Omental fat pad (tissue), 4 donors: Measurements from ENCODE around the gene TULP3. TPM values are rescaled to one million over a fixed set of nuclear protein-coding genes. Genes with fewer than 3 reads are reported as not detected.
A peak's percentile ranks its signal among the peaks of the same experiment; 100 is the strongest.

ENCODE experiments used
- ATAC-seq: fragments of 150-250 bp; one replicate; pipeline ENCODE4 v1.9.1; 2016; ENCODE audit warnings: mild to moderate bottlenecking, moderate library complexity; ENCODE audit not compliant: low FRiP score
- DNase-seq: peaks from one replicate; pipeline ENCODE4 v3.0.0-alpha.2; 2019; ENCODE audit warnings: low spot score
- total RNA-seq, 4 donors: library from RNA; depleted of rRNA; stranded (reverse); fragments of >200 nt; gene quantifications; one replicate each; pipeline ENCODE4 v1.1.0, GENCODE V29; 2016
- TF ChIP-seq, protein P1 (sequence below), 3 donors: fragments of 450-650 bp; IDR thresholded peaks; one replicate each; pipeline ENCODE4 v1.5.1; 2016 to 2017; ENCODE audit warnings: antibody characterized with exemption in 3 of 3, mild to moderate bottlenecking in 3 of 3, moderate library complexity in 2 of 3

The TULP3 gene
- total RNA-seq, 4 donors from 2014 or later, result 7.8 to 25.4 (median 21.1) TPM

- TF ChIP-seq, protein P1, sequence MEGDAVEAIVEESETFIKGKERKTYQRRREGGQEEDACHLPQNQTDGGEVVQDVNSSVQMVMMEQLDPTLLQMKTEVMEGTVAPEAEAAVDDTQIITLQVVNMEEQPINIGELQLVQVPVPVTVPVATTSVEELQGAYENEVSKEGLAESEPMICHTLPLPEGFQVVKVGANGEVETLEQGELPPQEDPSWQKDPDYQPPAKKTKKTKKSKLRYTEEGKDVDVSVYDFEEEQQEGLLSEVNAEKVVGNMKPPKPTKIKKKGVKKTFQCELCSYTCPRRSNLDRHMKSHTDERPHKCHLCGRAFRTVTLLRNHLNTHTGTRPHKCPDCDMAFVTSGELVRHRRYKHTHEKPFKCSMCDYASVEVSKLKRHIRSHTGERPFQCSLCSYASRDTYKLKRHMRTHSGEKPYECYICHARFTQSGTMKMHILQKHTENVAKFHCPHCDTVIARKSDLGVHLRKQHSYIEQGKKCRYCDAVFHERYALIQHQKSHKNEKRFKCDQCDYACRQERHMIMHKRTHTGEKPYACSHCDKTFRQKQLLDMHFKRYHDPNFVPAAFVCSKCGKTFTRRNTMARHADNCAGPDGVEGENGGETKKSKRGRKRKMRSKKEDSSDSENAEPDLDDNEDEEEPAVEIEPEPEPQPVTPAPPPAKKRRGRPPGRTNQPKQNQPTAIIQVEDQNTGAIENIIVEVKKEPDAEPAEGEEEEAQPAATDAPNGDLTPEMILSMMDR (IDR thresholded peaks at IDR 0.05), result no peak
- DNase-seq (no peak), ATAC-seq (no peak)
These were observed 72.6 kb downstream of the TULP3 start for GRCh38 chr12:2963154-2963759.

DNA sequence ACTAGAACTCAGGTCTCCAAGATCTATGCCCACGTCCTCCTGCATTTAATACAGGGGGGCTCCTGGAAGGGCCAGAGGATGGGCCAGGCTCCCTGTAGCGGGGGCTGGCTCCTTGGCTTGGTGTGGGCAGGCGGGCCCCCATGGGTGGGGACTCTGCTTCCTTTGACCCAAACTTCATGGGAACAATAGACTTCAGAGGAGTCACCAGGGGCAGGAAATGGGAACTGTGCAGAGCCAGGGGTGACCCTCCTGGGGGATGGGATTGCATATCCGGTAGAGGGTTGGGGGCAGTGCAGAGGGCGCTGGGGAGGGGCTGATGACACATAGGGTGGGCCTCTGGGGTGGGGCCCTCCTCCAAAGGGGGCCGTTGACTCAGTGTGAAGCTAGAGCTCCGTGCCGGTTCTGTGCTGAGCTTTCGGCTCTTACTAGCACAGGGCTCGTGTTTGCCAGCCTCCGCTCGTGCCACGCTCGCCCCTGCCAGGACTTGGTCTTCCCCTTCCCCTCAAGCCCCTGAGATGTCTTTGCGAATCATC lies 73.1 kb downstream of the TULP3 start:
- ATAC-seq (peak; percentile 10), DNase-seq (no peak)
- TF ChIP-seq, protein P1 (IDR thresholded peaks at IDR 0.05), result no peak

DNA sequence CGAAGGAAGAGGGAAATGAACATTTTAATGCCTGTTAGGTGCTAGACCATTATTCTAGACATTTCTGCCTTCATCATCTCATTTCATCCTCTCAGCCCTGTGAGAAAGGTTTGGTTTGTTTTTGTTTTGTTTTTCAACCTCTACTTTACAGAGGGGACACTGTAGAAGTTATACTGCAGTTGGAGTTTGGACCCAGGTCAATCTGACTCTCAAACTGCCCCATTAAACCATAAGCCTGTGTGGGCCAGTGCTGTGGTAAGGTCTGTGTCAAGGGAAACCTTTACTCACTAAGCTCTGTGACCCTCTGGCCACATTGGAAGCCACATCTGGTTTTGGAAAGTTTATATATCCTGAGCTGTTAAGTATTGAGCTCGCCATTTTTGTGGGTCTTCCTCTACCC lies 77.0 kb downstream of the TULP3 start:
- DNase-seq, result no peak
- no peak for ATAC-seq
- TF ChIP-seq, protein P1 (IDR thresholded peaks at IDR 0.05), result no peak

- TF ChIP-seq, protein P1 (IDR thresholded peaks at IDR 0.05), result no peak
- DNase-seq (no peak), ATAC-seq (peak; percentile 74)
These were observed 80.1 kb downstream of the TULP3 start for GRCh38 chr12:2970744-2971143.

- DNase-seq, result no peak
- TF ChIP-seq, protein P1 (IDR thresholded peaks at IDR 0.05), result no peak
- ATAC-seq, result no peak
These were observed 82.9 kb downstream of the TULP3 start for GRCh38 chr12:2973566-2973965.

DNA sequence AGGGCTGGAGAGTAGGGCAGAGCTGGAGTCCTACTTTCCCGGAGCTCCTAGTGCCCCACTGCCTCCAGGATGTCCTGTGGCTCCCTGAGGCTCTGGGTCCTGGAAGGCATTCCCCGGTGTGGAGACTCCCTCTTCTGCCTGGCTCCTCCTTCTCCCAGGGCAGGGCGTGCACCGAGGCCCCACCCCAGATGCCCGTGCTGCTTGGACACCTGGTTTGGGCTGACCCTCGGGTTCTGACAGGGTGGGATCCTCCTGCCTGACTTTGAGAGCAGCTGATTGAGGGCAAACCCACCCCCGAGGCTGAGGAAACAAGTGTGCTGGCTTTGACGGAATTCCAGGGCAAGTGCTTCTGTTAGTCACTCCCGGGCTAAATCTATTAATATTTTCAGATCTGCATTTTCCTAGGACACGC lies 83.9 kb downstream of the TULP3 start:
- TF ChIP-seq, protein P1 (IDR thresholded peaks at IDR 0.05), result no peak
- peak; percentile 43 for ATAC-seq
- DNase-seq, result no peak

- no peak for DNase-seq
- no peak for ATAC-seq
- TF ChIP-seq, protein P1 (IDR thresholded peaks at IDR 0.05), result no peak
These were observed 85.9 kb downstream of the TULP3 start for GRCh38 chr12:2976581-2976996.
